Neuronal stem cell (in vitro differentiated cells): ENCODE data around the gene YY1.
A peak's percentile ranks its signal among the peaks of the same experiment; 100 is the strongest.

Source experiments
- DNase-seq: peaks from one replicate; pipeline ENCODE4 v3.0.0-alpha.2; 2013; ENCODE audit warnings: low spot score
- H2AFZ ChIP-seq: one replicate; pipeline ENCODE4 v1.6.1; 2013; ENCODE audit warnings: mild to moderate bottlenecking, low read length, inconsistent platforms
- H2AK5ac ChIP-seq: 2 replicates; pipeline ENCODE4 v1.6.1; 2013; ENCODE audit warnings: low read depth, mild to moderate bottlenecking, inconsistent platforms, low read length, moderate library complexity, mixed read lengths
- H2BK120ac ChIP-seq: 2 replicates; pipeline ENCODE4 v1.6.1; 2013; ENCODE audit warnings: low read depth, mild to moderate bottlenecking, inconsistent platforms, low read length, moderate library complexity, mixed read lengths
- H2BK12ac ChIP-seq: one replicate; pipeline ENCODE4 v1.6.1; 2013; ENCODE audit warnings: low read length, inconsistent platforms
- H2BK15ac ChIP-seq: 2 replicates; pipeline ENCODE4 v1.6.1; 2013; ENCODE audit warnings: mild to moderate bottlenecking, low read length, inconsistent platforms, mixed read lengths
- H2BK5ac ChIP-seq: one replicate; pipeline ENCODE4 v1.6.1; 2013; ENCODE audit warnings: inconsistent platforms, mild to moderate bottlenecking, low read length, moderate library complexity
- H3K14ac ChIP-seq: one replicate; pipeline ENCODE4 v1.6.1; 2013; ENCODE audit warnings: low read length, inconsistent platforms
- H3K18ac ChIP-seq: 2 replicates; pipeline ENCODE4 v1.6.1; 2013; ENCODE audit warnings: low read length, inconsistent platforms
- H3K23ac ChIP-seq: 2 replicates; pipeline ENCODE4 v1.6.1; 2013; ENCODE audit warnings: low read depth, mild to moderate bottlenecking, mixed read lengths, low read length, inconsistent platforms; ENCODE audit not compliant: poor library complexity
- H3K27ac ChIP-seq: replicated peaks from 3 replicates; pipeline ENCODE4 v1.5.1; 2013; ENCODE audit warnings: low read length, inconsistent platforms
- H3K27me3 ChIP-seq, 3 experiments: 2 replicates each; pipeline ENCODE4 v1.6.1; 2013; ENCODE audit warnings: low read length in 3 of 3, mild to moderate bottlenecking in 2 of 3, inconsistent platforms in 1 of 3, low read depth in 1 of 3, mixed read lengths in 1 of 3, moderate library complexity in 1 of 3; ENCODE audit not compliant: control insufficient read depth in 3 of 3, insufficient read depth in 3 of 3
- H3K36me3 ChIP-seq, 2 donors: replicated peaks in 1 of 2; 2 replicates each; pipeline ENCODE4 v1.6.1; 2013; ENCODE audit warnings: low read length in 2 of 2; ENCODE audit not compliant: control insufficient read depth in 2 of 2, insufficient read depth in 2 of 2
- H3K4ac ChIP-seq: 2 replicates; pipeline ENCODE4 v1.6.1; 2013; ENCODE audit warnings: inconsistent platforms, mild to moderate bottlenecking, low read length, moderate library complexity
- H3K4me1 ChIP-seq, 2 donors: 1 replicate in 1 of 2; 2 replicates in 1 of 2; pipeline ENCODE4 v1.6.1; 2013; ENCODE audit warnings: low read length in 2 of 2, low read depth in 1 of 2; ENCODE audit not compliant: control insufficient read depth in 2 of 2, insufficient read depth in 1 of 2
- H3K4me2 ChIP-seq: one replicate; pipeline ENCODE4 v1.6.1; 2013; ENCODE audit warnings: mild to moderate bottlenecking, low read length, inconsistent platforms; ENCODE audit not compliant: insufficient read depth, poor library complexity, severe bottlenecking
- H3K4me3 ChIP-seq, 2 donors: 2 replicates each; pipeline ENCODE4 v1.5.1; 2013; ENCODE audit warnings: low read length in 2 of 2, mild to moderate bottlenecking in 2 of 2, inconsistent platforms in 1 of 2, moderate library complexity in 1 of 2
- H3K79me1 ChIP-seq: one replicate; pipeline ENCODE4 v1.6.1; 2013; ENCODE audit warnings: low read depth, mild to moderate bottlenecking, inconsistent platforms, low read length, moderate library complexity
- H3K9ac ChIP-seq: one replicate; pipeline ENCODE4 v1.6.1; 2013; ENCODE audit warnings: mild to moderate bottlenecking, low read depth, low read length, inconsistent platforms; ENCODE audit not compliant: poor library complexity
- H3K9me3 ChIP-seq, 2 donors: replicated peaks in 1 of 2; 2 replicates each; pipeline versions ENCODE3 to v1.6.1; 2013; ENCODE audit warnings: low read length in 2 of 2, mild to moderate bottlenecking in 2 of 2, inconsistent platforms in 1 of 2, low read depth in 1 of 2, mixed read lengths in 1 of 2, moderate library complexity in 1 of 2; ENCODE audit not compliant: control insufficient read depth in 2 of 2, insufficient read depth in 1 of 2
- H4K8ac ChIP-seq: one replicate; pipeline ENCODE4 v1.6.1; 2013; ENCODE audit warnings: low read depth, mild to moderate bottlenecking, inconsistent platforms, low read length, moderate library complexity
- H4K91ac ChIP-seq: one replicate; pipeline ENCODE4 v1.6.1; 2013; ENCODE audit warnings: low read length, low read depth, mild to moderate bottlenecking, inconsistent platforms; ENCODE audit not compliant: poor library complexity
- WGBS, 2 donors: extraction: QIAGEN DNeasy Blood & Tissue Kit; methylation state at CpG; one replicate each; pipeline ENCODE4 v1.1.7; 2013; ENCODE audit warnings: missing lambda C conversion rate in 2 of 2, mixed read lengths in 1 of 2; ENCODE audit not compliant: insufficient read length in 2 of 2, insufficient replicate concordance in 1 of 2; ENCODE audit errors: extremely low coverage in 2 of 2; 5-methylcytosine and 5-hydroxymethylcytosine counted together

The YY1 gene

GRCh38 chr14:100303179-100303578 is 64.2 kb downstream of the YY1 start:
- H2BK15ac ChIP-seq = no peak overlapping the region
- H3K9me3 ChIP-seq = no peaks in the 10 kb centered on the region
- peak overlapping the region; percentile 73 for H3K9ac ChIP-seq
- no peak overlapping the region for H2AFZ ChIP-seq
- H3K4ac ChIP-seq = no peak overlapping the region
- H3K4me1 ChIP-seq = peaks cover 11 to 23% of the 10 kb centered on the region in 2 donors
- no peak overlapping the region for H3K14ac ChIP-seq
- no peak overlapping the region for H4K8ac ChIP-seq
- no peak overlapping the region for H2BK12ac ChIP-seq
- H3K23ac ChIP-seq = no peak overlapping the region
- no peak overlapping the region for H3K4me3 ChIP-seq
- no peak overlapping the region for H3K4me2 ChIP-seq
- H3K36me3 ChIP-seq = peaks cover 26 to 34% of the 10 kb centered on the region in 2 donors
- H3K18ac ChIP-seq = peak overlapping the region; percentile 35
- no peak overlapping the region for H2AK5ac ChIP-seq
- H2BK120ac ChIP-seq = no peak overlapping the region
- peak overlapping the region; percentile 82 for H2BK5ac ChIP-seq
- no peak for DNase-seq
- H3K79me1 ChIP-seq = peaks cover 30% of the 10 kb centered on the region
- no peak overlapping the region for H4K91ac ChIP-seq
- WGBS, 2 donors = no CpG with 5 or more reads among the region's 8 CpGs
- H3K27ac ChIP-seq = no peak overlapping the region
- H3K27me3 ChIP-seq = no peaks in the 10 kb centered on the region

GRCh38 chr14:100303925-100304324 is 65.0 kb downstream of the YY1 start:
- Histone ChIP-seq H3K4me1 (peaks cover 12 to 29% of the 10 kb centered on the region in 2 donors), H3K4me3 (peak overlapping the region; percentile 85 to 96), H2AK5ac (peak overlapping the region; percentile 88), H3K27ac (no peak overlapping the region), H3K23ac (no peak overlapping the region), H3K14ac (no peak overlapping the region), H2BK5ac (peak overlapping the region; percentile 82), H4K91ac (no peak overlapping the region), H3K18ac (peak overlapping the region; percentile 98), H3K79me1 (peaks cover 28% of the 10 kb centered on the region), H3K9ac (peak overlapping the region; percentile 60), H3K4ac (no peak overlapping the region), H2AFZ (no peak overlapping the region), H4K8ac (no peak overlapping the region), H2BK120ac (no peak overlapping the region), H2BK12ac (peak overlapping the region; percentile 73), H3K27me3 (no peaks in the 10 kb centered on the region), H2BK15ac (no peak overlapping the region), H3K4me2 (peak overlapping the region; percentile 72), H3K36me3 (peaks cover 20 to 27% of the 10 kb centered on the region in 2 donors), H3K9me3 (no peaks in the 10 kb centered on the region)
- no peak for DNase-seq
- WGBS, 2 donors = no CpG with 5 or more reads among the region's 4 CpGs

GRCh38 chr14:100304825-100305323 is 65.9 kb downstream of the YY1 start:
- peak overlapping the region; percentile 70 for H3K27ac ChIP-seq
- no CpG with 5 or more reads among the region's 23 CpGs for WGBS, 2 donors

GRCh38 chr14:100305324-100306100 is 66.6 kb downstream of the YY1 start:
- peak overlapping the region; percentile 98 for H3K18ac ChIP-seq
- H4K8ac ChIP-seq = no peak overlapping the region
- peak overlapping the region; percentile 87 for H2BK120ac ChIP-seq
- H2BK5ac ChIP-seq = peak overlapping the region; percentile 94
- H3K27ac ChIP-seq = peak overlapping the region; percentile 70
- H3K36me3 ChIP-seq = peaks cover 11 to 18% of the 10 kb centered on the region in 2 donors
- H3K4ac ChIP-seq = no peak overlapping the region
- H2AK5ac ChIP-seq = peak overlapping the region; percentile 96
- H2BK15ac ChIP-seq = peak overlapping the region; percentile 93
- peaks cover 27% of the 10 kb centered on the region for H3K79me1 ChIP-seq
- H3K4me2 ChIP-seq = peak overlapping the region; percentile 72
- peak overlapping the region; percentile 98 for H3K23ac ChIP-seq
- no peaks in the 10 kb centered on the region for H3K9me3 ChIP-seq
- peak overlapping the region; percentile 47 for H3K14ac ChIP-seq
- H3K9ac ChIP-seq = peak overlapping the region; percentile 99
- no peak overlapping the region for H4K91ac ChIP-seq
- no CpG with 5 or more reads among the region's 65 CpGs for WGBS, 2 donors
- H2AFZ ChIP-seq = peak overlapping the region; percentile 97
- no peak for DNase-seq
- peak overlapping the region; percentile 16 for H2BK12ac ChIP-seq
- peaks cover 22 to 34% of the 10 kb centered on the region in 2 donors for H3K4me1 ChIP-seq
- H3K27me3 ChIP-seq = no peaks in the 10 kb centered on the region
- peak overlapping the region; percentile 85 to 96 for H3K4me3 ChIP-seq

More at GRCh38 chr14:100304825-100305323, 65.9 kb downstream of the YY1 start:
- peaks cover 21 to 33% of the 10 kb centered on the region in 2 donors for H3K4me1 ChIP-seq
- peaks cover 11 to 18% of the 10 kb centered on the region in 2 donors for H3K36me3 ChIP-seq
- peaks cover 29% of the 10 kb centered on the region for H3K79me1 ChIP-seq
- no peak overlapping the region for H3K4ac ChIP-seq
- H3K18ac ChIP-seq = peak overlapping the region; percentile 98
- no peak overlapping the region for H2BK12ac ChIP-seq
- H2BK5ac ChIP-seq = peak overlapping the region; percentile 94
- H3K4me3 ChIP-seq = peak overlapping the region; percentile 85 to 96
- H3K27me3 ChIP-seq = no peaks in the 10 kb centered on the region
- H2BK120ac ChIP-seq = no peak overlapping the region
- peak overlapping the region; percentile 98 for H3K23ac ChIP-seq
- peak overlapping the region; percentile 97 for H2AFZ ChIP-seq
- peak overlapping the region; percentile 72 for H3K4me2 ChIP-seq
- no peak overlapping the region for H4K8ac ChIP-seq
- H3K9ac ChIP-seq = peak overlapping the region; percentile 99
- DNase-seq = no peak
- H4K91ac ChIP-seq = no peak overlapping the region
- peak overlapping the region; percentile 47 for H3K14ac ChIP-seq
- H2BK15ac ChIP-seq = peak overlapping the region; percentile 43
- H2AK5ac ChIP-seq = peak overlapping the region; percentile 96
- no peaks in the 10 kb centered on the region for H3K9me3 ChIP-seq
